PC-9 (cell line): ENCODE results near the gene TMEM132D. TPM values are rescaled to one million over a fixed set of nuclear protein-coding genes. Genes with fewer than 3 reads are reported as not detected.

Experiments
- BruUV-seq: library from RNA; stranded (reverse); fragments of 400-500 nt; replicated peaks from 2 replicates; lab custom pipeline; 2021; lab: Mats Ljungman, UMichigan
- CTCF ChIA-PET: fragments of 300-600 bp; sonication (Branson Sonifier 250); formaldehyde crosslinking; loops from one replicate; lab custom pipeline; 2022; ENCODE audit warnings: antibody characterized with exemption; lab: Charles Lee
- POLR2A ChIA-PET: fragments of 300-600 bp; sonication (Branson Sonifier 250); formaldehyde crosslinking; loops from one replicate; lab custom pipeline; 2022; ENCODE audit warnings: antibody characterized with exemption; ENCODE audit not compliant: unreplicated experiment; lab: Charles Lee
- DNase-seq, 2 experiments: peaks; one replicate each; pipeline versions ENCODE4 v3.0.0 to v3.0.0-alpha.2; 2015 to 2022; ENCODE audit warnings: mixed read lengths in 1 of 2
- H2AFZ ChIP-seq: fragments of 200-600 bp; sonication (generic); 2 replicates; pipeline ENCODE4 v1.8.1; 2017; ENCODE audit warnings: antibody characterized with exemption
- H3F3A ChIP-seq: fragments of 200-600 bp; sonication (generic); 2 replicates; pipeline ENCODE4 v1.8.1; 2017; ENCODE audit warnings: antibody characterized with exemption, mild to moderate bottlenecking, low read depth; ENCODE audit not compliant: insufficient read depth
- H3K27ac ChIP-seq: fragments of 200-600 bp; sonication (generic); 2 replicates; pipeline ENCODE4 v1.6.1; 2016; ENCODE audit warnings: mixed run types
- H3K27me3 ChIP-seq: fragments of 200-600 bp; sonication (generic); 2 replicates; pipeline ENCODE4 v1.6.1; 2016; ENCODE audit warnings: low read depth, mixed run types; ENCODE audit not compliant: insufficient read depth
- H3K36me3 ChIP-seq: fragments of 200-600 bp; sonication (generic); 2 replicates; pipeline ENCODE4 v1.6.1; 2016; ENCODE audit warnings: low read depth, mixed run types
- H3K4me1 ChIP-seq: fragments of 200-600 bp; sonication (generic); replicated peaks from 2 replicates; pipeline ENCODE4 v1.6.1; 2016; ENCODE audit warnings: mixed run types; ENCODE audit not compliant: insufficient read depth
- H3K4me2 ChIP-seq: fragments of 200-600 bp; sonication (generic); 2 replicates; pipeline ENCODE4 v1.6.1; 2017; ENCODE audit warnings: mixed run types
- H3K4me3 ChIP-seq: fragments of 200-600 bp; sonication (generic); 2 replicates; pipeline ENCODE4 v1.6.1; 2016; ENCODE audit warnings: mixed run types
- H3K79me2 ChIP-seq: fragments of 200-600 bp; sonication (generic); 2 replicates; pipeline ENCODE4 v1.6.1; 2017; ENCODE audit warnings: low read depth, mixed run types
- H3K9me2 ChIP-seq: fragments of 200-600 bp; sonication (generic); 2 replicates; pipeline ENCODE4 v1.8.1; 2017; ENCODE audit warnings: mild to moderate bottlenecking; ENCODE audit not compliant: insufficient read depth
- H3K9me3 ChIP-seq: fragments of 200-600 bp; sonication (generic); 2 replicates; pipeline ENCODE4 v1.8.1; 2016; ENCODE audit warnings: low read depth; ENCODE audit not compliant: insufficient read depth
- H4K20me1 ChIP-seq: fragments of 200-600 bp; sonication (generic); 2 replicates; pipeline ENCODE4 v1.8.1; 2017; ENCODE audit not compliant: insufficient read depth
- EZH2 ChIP-seq: fragments of 200-600 bp; sonication (generic); IDR thresholded peaks from 2 replicates; pipeline ENCODE4 v1.8.0; 2017; ENCODE audit warnings: antibody characterized with exemption, low read depth
- intact Hi-C: fragments of 100-400 bp; cut with micrococcal nuclease; formaldehyde crosslinking; loops from one replicate; pipeline ENCODE4 v1.10.0; 2022; ENCODE audit not compliant: unreplicated experiment
- total RNA-seq: library from RNA; stranded (reverse); gene quantifications from 2 replicates; pipeline ENCODE4 v1.2.3, GENCODE V29; 2021
- TF ChIP-seq, protein P1 (sequence below): fragments of 200-600 bp; sonication (generic); conservative IDR thresholded peaks from 2 replicates; pipeline ENCODE4 v1.6.1; 2017; ENCODE audit warnings: mixed run types, antibody characterized with exemption, mild to moderate bottlenecking, moderate library complexity

The TMEM132D gene
- total RNA-seq, 1 experiment from 2014 or later: not detected

DNA sequence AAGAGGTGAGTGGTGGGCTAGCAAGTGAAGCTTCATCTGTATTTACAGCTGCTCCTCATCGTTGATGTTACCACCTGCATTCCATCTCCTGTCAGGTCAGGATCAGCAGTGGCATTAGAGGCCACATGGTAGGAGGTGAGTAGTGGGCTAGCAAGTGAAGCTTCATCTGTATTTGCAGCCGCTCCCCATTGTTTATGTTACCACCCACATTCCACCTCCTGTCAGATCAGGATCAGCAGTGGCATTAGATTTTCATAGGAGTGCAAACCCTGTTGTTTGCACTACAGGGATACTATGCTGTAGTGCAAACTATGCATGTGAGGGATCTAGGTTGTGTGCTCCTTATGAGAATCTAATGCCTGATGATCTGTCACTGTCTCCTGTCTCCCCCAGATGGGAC lies 531.5 kb downstream of the TMEM132D start:
- intact Hi-C loops: no loop called here
- Histone ChIP-seq H3K79me2 (no peaks in the 10 kb centered on the region), H3K4me1 (no peaks in the 10 kb centered on the region), H3K4me2 (no peak overlapping the region), H3K4me3 (no peak overlapping the region), H3K9me3 (no peaks in the 10 kb centered on the region), H4K20me1 (no peaks in the 10 kb centered on the region), H3F3A (no peaks in the 10 kb centered on the region), H3K27me3 (no peaks in the 10 kb centered on the region), H3K36me3 (no peaks in the 10 kb centered on the region), H3K9me2 (no peaks in the 10 kb centered on the region), H3K27ac (no peak overlapping the region), H2AFZ (no peak overlapping the region)
- TF ChIP-seq EZH2: no peak
- TF ChIP-seq, protein P1, sequence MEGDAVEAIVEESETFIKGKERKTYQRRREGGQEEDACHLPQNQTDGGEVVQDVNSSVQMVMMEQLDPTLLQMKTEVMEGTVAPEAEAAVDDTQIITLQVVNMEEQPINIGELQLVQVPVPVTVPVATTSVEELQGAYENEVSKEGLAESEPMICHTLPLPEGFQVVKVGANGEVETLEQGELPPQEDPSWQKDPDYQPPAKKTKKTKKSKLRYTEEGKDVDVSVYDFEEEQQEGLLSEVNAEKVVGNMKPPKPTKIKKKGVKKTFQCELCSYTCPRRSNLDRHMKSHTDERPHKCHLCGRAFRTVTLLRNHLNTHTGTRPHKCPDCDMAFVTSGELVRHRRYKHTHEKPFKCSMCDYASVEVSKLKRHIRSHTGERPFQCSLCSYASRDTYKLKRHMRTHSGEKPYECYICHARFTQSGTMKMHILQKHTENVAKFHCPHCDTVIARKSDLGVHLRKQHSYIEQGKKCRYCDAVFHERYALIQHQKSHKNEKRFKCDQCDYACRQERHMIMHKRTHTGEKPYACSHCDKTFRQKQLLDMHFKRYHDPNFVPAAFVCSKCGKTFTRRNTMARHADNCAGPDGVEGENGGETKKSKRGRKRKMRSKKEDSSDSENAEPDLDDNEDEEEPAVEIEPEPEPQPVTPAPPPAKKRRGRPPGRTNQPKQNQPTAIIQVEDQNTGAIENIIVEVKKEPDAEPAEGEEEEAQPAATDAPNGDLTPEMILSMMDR: no peak
- POLR2A ChIA-PET: no interaction called here
- CTCF ChIA-PET: no interaction called here
- BruUV-seq: no TSS peak
- no peak for DNase-seq

DNA sequence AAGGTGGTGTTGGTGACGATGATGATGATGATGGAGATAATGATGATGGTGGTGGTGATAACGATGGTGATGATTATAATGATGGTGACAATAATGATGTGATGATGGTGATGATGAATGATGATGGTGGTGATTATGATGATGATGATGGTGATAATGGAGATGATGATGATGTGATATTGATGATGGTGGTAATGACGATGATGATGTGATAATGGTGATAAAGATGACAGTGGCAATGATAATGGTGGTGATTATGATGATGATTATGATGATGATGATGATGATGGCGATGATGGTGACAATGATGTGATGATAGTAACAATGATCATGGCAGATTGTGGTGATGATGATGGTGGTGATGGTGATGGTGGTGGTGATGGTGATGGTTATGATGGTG lies 532.6 kb downstream of the TMEM132D start:
- BruUV-seq: no TSS peak
- Histone ChIP-seq H3K27ac (no peak overlapping the region), H3K27me3 (peaks cover 7% of the 10 kb centered on the region; the same call in 1 of the 2 replicates), H2AFZ (no peak overlapping the region), H3K9me2 (no peaks in the 10 kb centered on the region), H3K4me1 (no peaks in the 10 kb centered on the region), H3K9me3 (no peaks in the 10 kb centered on the region), H3K4me3 (no peak overlapping the region), H3K36me3 (no peaks in the 10 kb centered on the region), H4K20me1 (no peaks in the 10 kb centered on the region), H3K79me2 (no peaks in the 10 kb centered on the region), H3K4me2 (no peak overlapping the region), H3F3A (no peaks in the 10 kb centered on the region)
- intact Hi-C loops: no loop called here
- ChIA-PET POLR2A (no interaction called here), CTCF (no interaction called here)
- DNase-seq: no peak
- TF ChIP-seq, protein P1: no peak
- no peak for TF ChIP-seq EZH2

DNA sequence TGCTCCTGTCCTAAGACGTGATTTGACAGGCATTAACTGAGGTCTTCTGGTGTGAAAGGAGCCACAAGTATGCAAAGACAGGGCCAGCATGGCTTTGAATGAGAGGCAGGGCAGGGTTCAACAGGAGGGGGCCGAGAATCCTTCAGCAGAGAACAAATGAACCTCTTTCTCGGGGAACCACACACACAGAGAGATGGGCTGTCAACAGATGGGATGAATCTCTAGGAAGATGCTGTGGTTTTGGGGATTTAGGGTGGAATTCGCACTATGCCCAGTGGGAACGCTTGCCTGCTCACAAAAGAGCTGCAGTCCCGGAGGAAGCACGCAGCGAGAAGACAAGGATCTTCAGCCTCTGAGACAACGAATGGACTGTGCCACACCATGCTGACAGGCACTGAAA lies 537.2 kb downstream of the TMEM132D start:
- Histone ChIP-seq H3K36me3 (no peaks in the 10 kb centered on the region), H3K9me3 (no peaks in the 10 kb centered on the region), H3F3A (no peaks in the 10 kb centered on the region), H3K27ac (no peak overlapping the region), H3K79me2 (no peaks in the 10 kb centered on the region), H2AFZ (no peak overlapping the region), H4K20me1 (no peaks in the 10 kb centered on the region), H3K4me1 (no peaks in the 10 kb centered on the region), H3K4me3 (no peak overlapping the region), H3K9me2 (no peaks in the 10 kb centered on the region), H3K27me3 (peaks cover 9% of the 10 kb centered on the region; the same call in 1 of the 2 replicates), H3K4me2 (no peak overlapping the region)
- CTCF ChIA-PET: no interaction called here
- POLR2A ChIA-PET: no interaction called here
- intact Hi-C loops: no loop called here
- TF ChIP-seq, protein P1: no peak
- TF ChIP-seq EZH2: no peak
- no TSS peak for BruUV-seq
- DNase-seq: no peak
